Neural progenitor cell (in vitro differentiated cells): ENCODE measurements around the gene SPOCK1. TPM values are rescaled to one million over a fixed set of nuclear protein-coding genes. Genes with fewer than 3 reads are reported as not detected.

ENCODE experiments used
- DNase-seq: peaks from one replicate; pipeline ENCODE4 v3.0.0-alpha.2; 2016; ENCODE audit warnings: low spot score
- H2AFZ ChIP-seq: fragments of 200-600 bp; sonication (generic); replicated peaks from 2 replicates; pipeline ENCODE4 v1.6.1; 2016; ENCODE audit warnings: antibody characterized with exemption
- H3F3A ChIP-seq: fragments of 200-600 bp; sonication (generic); 2 replicates; pipeline ENCODE4 v1.6.1; 2016; ENCODE audit warnings: antibody characterized with exemption, low read depth
- H3K27ac ChIP-seq: fragments of 200-600 bp; sonication (generic); 2 replicates; pipeline ENCODE4 v1.5.1; 2016; ENCODE audit warnings: mild to moderate bottlenecking
- H3K27me3 ChIP-seq: fragments of 200-600 bp; sonication (generic); 2 replicates; pipeline ENCODE4 v1.6.1; 2016; ENCODE audit warnings: mild to moderate bottlenecking, moderate library complexity
- H3K36me3 ChIP-seq: fragments of 200-600 bp; sonication (generic); 2 replicates; pipeline ENCODE4 v1.5.1; 2016
- H3K4me1 ChIP-seq: fragments of 200-600 bp; sonication (generic); 2 replicates; pipeline ENCODE4 v1.6.1; 2016; ENCODE audit warnings: mixed run types
- H3K4me2 ChIP-seq: fragments of 200-600 bp; sonication (generic); 2 replicates; pipeline ENCODE4 v1.6.1; 2016
- H3K4me3 ChIP-seq: fragments of 200-600 bp; sonication (generic); 2 replicates; pipeline ENCODE4 v1.5.1; 2016
- H3K79me2 ChIP-seq: fragments of 200-600 bp; sonication (generic); 2 replicates; pipeline ENCODE4 v1.6.1; 2016; ENCODE audit warnings: low read depth
- H3K9ac ChIP-seq: fragments of 200-600 bp; sonication (generic); 2 replicates; pipeline ENCODE4 v1.6.1; 2016
- H3K9me3 ChIP-seq: fragments of 200-600 bp; sonication (generic); 2 replicates; pipeline ENCODE4 v1.5.1; 2016; ENCODE audit warnings: low read depth
- H4K20me1 ChIP-seq: fragments of 200-600 bp; sonication (generic); 2 replicates; pipeline ENCODE4 v1.6.1; 2016; ENCODE audit warnings: low read depth
- H3K27ac Mint-ChIP-seq: 3 replicates; pipeline ENCODE4 v1.8.0; 2021; ENCODE audit warnings: mixed read lengths
- H3K27me3 Mint-ChIP-seq: 2 replicates; pipeline ENCODE4 v1.8.0; 2022; ENCODE audit warnings: low read depth, mild to moderate bottlenecking, inconsistent platforms, moderate library complexity, mixed read lengths; ENCODE audit not compliant: insufficient read depth
- H3K36me3 Mint-ChIP-seq: 3 replicates; pipeline ENCODE4 v1.8.0; 2021; ENCODE audit warnings: mixed read lengths
- H3K4me1 Mint-ChIP-seq: 3 replicates; pipeline ENCODE4 v1.8.0; 2021; ENCODE audit warnings: mixed read lengths
- H3K4me3 Mint-ChIP-seq: 3 replicates; pipeline ENCODE4 v1.8.0; 2021; ENCODE audit warnings: mild to moderate bottlenecking, moderate library complexity, mixed read lengths
- H3K9me3 Mint-ChIP-seq: 3 replicates; pipeline ENCODE4 v1.8.0; 2020; ENCODE audit warnings: mixed read lengths
- CTCF ChIP-seq: fragments of 200-600 bp; sonication (generic); IDR thresholded peaks from 2 replicates; pipeline ENCODE4 v1.5.1; 2017; ENCODE audit warnings: antibody characterized with exemption, mild to moderate bottlenecking
- EZH2 ChIP-seq: fragments of 200-600 bp; sonication (generic); IDR thresholded peaks from 2 replicates; pipeline ENCODE4 v1.6.1; 2017; ENCODE audit warnings: antibody characterized with exemption, mild to moderate bottlenecking, moderate library complexity
- EZH2phosphoT487 ChIP-seq: fragments of 200-600 bp; sonication (generic); IDR thresholded peaks from 2 replicates; pipeline ENCODE4 v1.6.1; 2017; ENCODE audit warnings: antibody characterized with exemption
- total RNA-seq: library from RNA; depleted of rRNA; stranded (reverse); fragments of >200 nt; gene quantifications from 2 replicates; pipeline ENCODE4 v1.2.3, GENCODE V29; 2015; ENCODE audit warnings: low replicate concordance

SPOCK1 gene
- total RNA-seq, 1 donor from 2014 or later: 6.9 TPM

- H3K27ac ChIP-seq: no peak overlapping the region
- TF ChIP-seq CTCF (no peak), EZH2 (no peak), EZH2phosphoT487 (no peak)
- Mint-ChIP-seq H3K4me3 (no peak overlapping the region), H3K27me3 (peaks cover 2% of the 10 kb centered on the region), H3K4me1 (peaks cover 12% of the 10 kb centered on the region), H3K36me3 (no peaks in the 10 kb centered on the region), H3K9me3 (no peaks in the 10 kb centered on the region), H3K27ac (no peak overlapping the region)
- H3K4me1 ChIP-seq: no peaks in the 10 kb centered on the region
- H3K4me2 ChIP-seq: no peak overlapping the region
- no peaks in the 10 kb centered on the region for H3K36me3 ChIP-seq
- no peak overlapping the region for H3K9ac ChIP-seq
- no peak overlapping the region for H2AFZ ChIP-seq
- DNase-seq: no peak
- H3K4me3 ChIP-seq: no peak overlapping the region
- no peaks in the 10 kb centered on the region for H3K79me2 ChIP-seq
- H4K20me1 ChIP-seq: no peaks in the 10 kb centered on the region
- H3K27me3 ChIP-seq: no peaks in the 10 kb centered on the region
- no peaks in the 10 kb centered on the region for H3K9me3 ChIP-seq
- no peaks in the 10 kb centered on the region for H3F3A ChIP-seq
Measured at GRCh38 chr5:137441476-137441875, 57.6 kb downstream of the SPOCK1 start.

GRCh38 chr5:137440795-137441194 is 58.3 kb downstream of the SPOCK1 start:
- TF ChIP-seq EZH2phosphoT487: no peak
- no peak for TF ChIP-seq CTCF
- no peak for TF ChIP-seq EZH2
- H3K4me2 ChIP-seq: no peak overlapping the region
- Mint-ChIP-seq H3K4me1 (peaks cover 12% of the 10 kb centered on the region), H3K27ac (no peak overlapping the region), H3K36me3 (no peaks in the 10 kb centered on the region), H3K9me3 (no peaks in the 10 kb centered on the region), H3K4me3 (no peak overlapping the region), H3K27me3 (peaks cover 2% of the 10 kb centered on the region)
- H3K9me3 ChIP-seq: no peaks in the 10 kb centered on the region
- H3K79me2 ChIP-seq: no peaks in the 10 kb centered on the region
- no peak overlapping the region for H3K4me3 ChIP-seq
- H4K20me1 ChIP-seq: no peaks in the 10 kb centered on the region
- H3K27ac ChIP-seq: no peak overlapping the region
- H2AFZ ChIP-seq: no peak overlapping the region
- H3K4me1 ChIP-seq: no peaks in the 10 kb centered on the region
- H3K27me3 ChIP-seq: no peaks in the 10 kb centered on the region
- no peak for DNase-seq
- H3F3A ChIP-seq: no peaks in the 10 kb centered on the region
- no peak overlapping the region for H3K9ac ChIP-seq
- no peaks in the 10 kb centered on the region for H3K36me3 ChIP-seq

- no peak overlapping the region for H3K9ac ChIP-seq
- H3K27me3 ChIP-seq: no peaks in the 10 kb centered on the region
- DNase-seq: no peak
- no peaks in the 10 kb centered on the region for H3K9me3 ChIP-seq
- Mint-ChIP-seq H3K27me3 (peaks cover 2% of the 10 kb centered on the region), H3K9me3 (no peaks in the 10 kb centered on the region), H3K27ac (no peak overlapping the region), H3K36me3 (no peaks in the 10 kb centered on the region), H3K4me3 (no peak overlapping the region), H3K4me1 (peaks cover 12% of the 10 kb centered on the region)
- TF ChIP-seq EZH2phosphoT487 (no peak), EZH2 (no peak), CTCF (no peak)
- H3F3A ChIP-seq: no peaks in the 10 kb centered on the region
- H3K4me1 ChIP-seq: no peaks in the 10 kb centered on the region
- H3K4me3 ChIP-seq: no peak overlapping the region
- H2AFZ ChIP-seq: no peak overlapping the region
- no peaks in the 10 kb centered on the region for H3K36me3 ChIP-seq
- no peak overlapping the region for H3K4me2 ChIP-seq
- no peaks in the 10 kb centered on the region for H3K79me2 ChIP-seq
- H3K27ac ChIP-seq: no peak overlapping the region
- no peaks in the 10 kb centered on the region for H4K20me1 ChIP-seq
Measured at GRCh38 chr5:137439645-137440044, 59.5 kb downstream of the SPOCK1 start.

GRCh38 chr5:137438932-137439331 is 60.2 kb downstream of the SPOCK1 start:
- H3K27me3 Mint-ChIP-seq: peaks cover 2% of the 10 kb centered on the region
- no peak overlapping the region for H3K9ac ChIP-seq
- H3K79me2 ChIP-seq: no peaks in the 10 kb centered on the region
- no peak overlapping the region for H3K27ac ChIP-seq
- no peaks in the 10 kb centered on the region for H3K36me3 ChIP-seq
- H3K9me3 Mint-ChIP-seq: no peaks in the 10 kb centered on the region
- H3K36me3 Mint-ChIP-seq: no peaks in the 10 kb centered on the region
- H2AFZ ChIP-seq: no peak overlapping the region
- no peaks in the 10 kb centered on the region for H3F3A ChIP-seq
- no peaks in the 10 kb centered on the region for H3K27me3 ChIP-seq
- H3K27ac Mint-ChIP-seq: no peak overlapping the region
- H3K4me3 ChIP-seq: no peak overlapping the region
- no peak for TF ChIP-seq EZH2phosphoT487
- TF ChIP-seq EZH2: no peak
- no peak for TF ChIP-seq CTCF
- no peak for DNase-seq
- no peak overlapping the region for H3K4me2 ChIP-seq
- H3K4me1 ChIP-seq: no peaks in the 10 kb centered on the region
- H3K4me1 Mint-ChIP-seq: peaks cover 12% of the 10 kb centered on the region
- no peak overlapping the region for H3K4me3 Mint-ChIP-seq
- no peaks in the 10 kb centered on the region for H4K20me1 ChIP-seq
- no peaks in the 10 kb centered on the region for H3K9me3 ChIP-seq
